ENCODE data around the gene SUMF1.
"Not testable (repeated sequence)": the region's sequence is repeated elsewhere in the genome, so short reads cannot be mapped to it uniquely, and the experiment has no call there.

The SUMF1 gene

GRCh38 chr3:4458961-4459360, 8.1 kb downstream of the SUMF1 start:
- no peak for DNase-seq

GRCh38 chr3:4456780-4457179, 10.3 kb downstream of the SUMF1 start:
- DNase-seq = not testable (repeated sequence)

GRCh38 chr3:4454142-4454541, 12.9 kb downstream of the SUMF1 start:
- DNase-seq = no peak

GRCh38 chr3:4449043-4449805, 17.8 kb downstream of the SUMF1 start:
- DNase-seq = no peak

GRCh38 chr3:4448187-4448586, 18.9 kb downstream of the SUMF1 start:
- DNase-seq = no peak

GRCh38 chr3:4447295-4447999, 19.6 kb downstream of the SUMF1 start:
- DNase-seq = no peak

GRCh38 chr3:4440951-4441350, 26.1 kb downstream of the SUMF1 start:
- no peak for DNase-seq

- no peak for DNase-seq
Observed at GRCh38 chr3:4438296-4438695, 28.8 kb downstream of the SUMF1 start.

GRCh38 chr3:4432259-4432658, 34.8 kb downstream of the SUMF1 start:
- DNase-seq = no peak

- no peak for DNase-seq
Observed at GRCh38 chr3:4429648-4430350, 37.3 kb downstream of the SUMF1 start.

GRCh38 chr3:4426782-4427344, 40.2 kb downstream of the SUMF1 start:
- peak; percentile 16 for DNase-seq

- no peak for DNase-seq
Observed at GRCh38 chr3:4426261-4426781, 40.7 kb downstream of the SUMF1 start.

GRCh38 chr3:4425707-4426106, 41.4 kb downstream of the SUMF1 start:
- DNase-seq = peak; percentile 34

- no peak for DNase-seq
Observed at GRCh38 chr3:4425055-4425454, 42.0 kb downstream of the SUMF1 start.

GRCh38 chr3:4421121-4421520, 45.9 kb downstream of the SUMF1 start:
- DNase-seq = peak; percentile 85

GRCh38 chr3:4419920-4420319, 47.1 kb downstream of the SUMF1 start:
- DNase-seq = no peak

- DNase-seq = no peak
Observed at GRCh38 chr3:4419386-4419785, 47.7 kb downstream of the SUMF1 start.

GRCh38 chr3:4418156-4418555, 48.9 kb downstream of the SUMF1 start:
- DNase-seq = no peak

- no peak for DNase-seq
Observed at GRCh38 chr3:4417449-4417848, 49.6 kb downstream of the SUMF1 start.

GRCh38 chr3:4416961-4417360, 50.1 kb downstream of the SUMF1 start:
- no peak for DNase-seq

- DNase-seq = no peak
Observed at GRCh38 chr3:4416427-4416945, 50.6 kb downstream of the SUMF1 start.

GRCh38 chr3:4413467-4413866, 53.6 kb downstream of the SUMF1 start:
- DNase-seq = no peak

GRCh38 chr3:4411833-4412232, 55.2 kb downstream of the SUMF1 start:
- no peak for DNase-seq
